ENCODE results near the gene ILF2.

DNA sequence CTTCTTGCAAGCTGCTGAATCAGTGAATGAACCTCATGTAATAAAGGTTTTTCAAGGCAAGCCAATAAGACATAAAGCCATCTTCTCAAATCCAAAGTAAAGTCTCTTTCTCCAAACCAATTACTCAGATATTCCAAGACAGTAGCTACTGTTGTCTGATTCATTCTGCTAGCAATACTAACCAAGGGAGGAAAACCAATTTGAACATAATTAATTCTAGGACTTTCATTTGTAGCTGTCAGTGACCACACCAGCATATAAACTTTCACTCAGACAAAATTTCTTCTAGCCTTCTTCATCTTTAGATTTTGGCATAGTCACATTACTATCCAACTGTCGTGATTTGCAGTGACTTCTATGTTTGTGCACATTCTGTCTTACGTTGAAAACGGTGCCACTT lies 46.5 kb upstream of the ILF2 start:
- no peak for TF ChIP-seq POLR2AphosphoS5 (IDR thresholded peaks at IDR 0.05; ENCODE audit: low read depth, low read length)
- TF ChIP-seq, protein P1, sequence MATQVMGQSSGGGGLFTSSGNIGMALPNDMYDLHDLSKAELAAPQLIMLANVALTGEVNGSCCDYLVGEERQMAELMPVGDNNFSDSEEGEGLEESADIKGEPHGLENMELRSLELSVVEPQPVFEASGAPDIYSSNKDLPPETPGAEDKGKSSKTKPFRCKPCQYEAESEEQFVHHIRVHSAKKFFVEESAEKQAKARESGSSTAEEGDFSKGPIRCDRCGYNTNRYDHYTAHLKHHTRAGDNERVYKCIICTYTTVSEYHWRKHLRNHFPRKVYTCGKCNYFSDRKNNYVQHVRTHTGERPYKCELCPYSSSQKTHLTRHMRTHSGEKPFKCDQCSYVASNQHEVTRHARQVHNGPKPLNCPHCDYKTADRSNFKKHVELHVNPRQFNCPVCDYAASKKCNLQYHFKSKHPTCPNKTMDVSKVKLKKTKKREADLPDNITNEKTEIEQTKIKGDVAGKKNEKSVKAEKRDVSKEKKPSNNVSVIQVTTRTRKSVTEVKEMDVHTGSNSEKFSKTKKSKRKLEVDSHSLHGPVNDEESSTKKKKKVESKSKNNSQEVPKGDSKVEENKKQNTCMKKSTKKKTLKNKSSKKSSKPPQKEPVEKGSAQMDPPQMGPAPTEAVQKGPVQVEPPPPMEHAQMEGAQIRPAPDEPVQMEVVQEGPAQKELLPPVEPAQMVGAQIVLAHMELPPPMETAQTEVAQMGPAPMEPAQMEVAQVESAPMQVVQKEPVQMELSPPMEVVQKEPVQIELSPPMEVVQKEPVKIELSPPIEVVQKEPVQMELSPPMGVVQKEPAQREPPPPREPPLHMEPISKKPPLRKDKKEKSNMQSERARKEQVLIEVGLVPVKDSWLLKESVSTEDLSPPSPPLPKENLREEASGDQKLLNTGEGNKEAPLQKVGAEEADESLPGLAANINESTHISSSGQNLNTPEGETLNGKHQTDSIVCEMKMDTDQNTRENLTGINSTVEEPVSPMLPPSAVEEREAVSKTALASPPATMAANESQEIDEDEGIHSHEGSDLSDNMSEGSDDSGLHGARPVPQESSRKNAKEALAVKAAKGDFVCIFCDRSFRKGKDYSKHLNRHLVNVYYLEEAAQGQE (IDR thresholded peaks at IDR 0.05; ENCODE audit: insufficient read depth in 1 of 2, low read depth in 2 of 2, low read length in 2 of 2): no peak
- no peak for TF ChIP-seq SIN3A (IDR thresholded peaks at IDR 0.05; ENCODE audit: borderline replicate concordance, insufficient read depth, low read length)
- no peak for TF ChIP-seq TAF1 (IDR thresholded peaks at IDR 0.05; ENCODE audit: borderline replicate concordance, insufficient read depth, low read length)
- TF ChIP-seq FOXP2 (optimal IDR thresholded peaks at IDR 0.05; ENCODE audit: borderline replicate concordance, extremely low read depth, extremely low read length, insufficient read depth): no peak
